ENCODE measurements around the gene TRRAP.

The TRRAP gene

GRCh38 chr7:98956469-98956868 lies 78.1 kb downstream of the TRRAP start:
- no peak for DNase-seq

- DNase-seq, result no peak
Measured at GRCh38 chr7:98956937-98957336, 78.6 kb downstream of the TRRAP start.

- DNase-seq, result no peak
Measured at GRCh38 chr7:98957766-98958165, 79.4 kb downstream of the TRRAP start.

GRCh38 chr7:98958968-98959367 lies 80.6 kb downstream of the TRRAP start:
- no peak for DNase-seq

- no peak for DNase-seq
Measured at GRCh38 chr7:98963305-98963704, 85.0 kb downstream of the TRRAP start.

GRCh38 chr7:98964596-98964995 lies 86.3 kb downstream of the TRRAP start:
- DNase-seq, result no peak

- no peak for DNase-seq
Measured at GRCh38 chr7:98968621-98969020, 90.3 kb downstream of the TRRAP start.

- no peak for DNase-seq
Measured at GRCh38 chr7:98969386-98969785, 91.1 kb downstream of the TRRAP start.

GRCh38 chr7:98970016-98970615 lies 91.8 kb downstream of the TRRAP start:
- DNase-seq, result no peak

GRCh38 chr7:98970805-98971204 lies 92.5 kb downstream of the TRRAP start:
- DNase-seq, result no peak

GRCh38 chr7:98974205-98974604 lies 95.9 kb downstream of the TRRAP start:
- DNase-seq, result no peak

- no peak for DNase-seq
Measured at GRCh38 chr7:98974906-98975816, 96.8 kb downstream of the TRRAP start.

- DNase-seq, result no peak
Measured at GRCh38 chr7:98976396-98977185, 98.3 kb downstream of the TRRAP start.

GRCh38 chr7:98978672-98979071 lies 100.3 kb downstream of the TRRAP start:
- DNase-seq, result no peak

GRCh38 chr7:98981701-98982100 lies 103.4 kb downstream of the TRRAP start:
- no peak for DNase-seq

- no peak for DNase-seq
Measured at GRCh38 chr7:98982686-98983085, 104.4 kb downstream of the TRRAP start.

- DNase-seq, result no peak
Measured at GRCh38 chr7:98984126-98984525, 105.8 kb downstream of the TRRAP start.

GRCh38 chr7:98985406-98985805 lies 107.1 kb downstream of the TRRAP start:
- no peak for DNase-seq

- DNase-seq, result no peak
Measured at GRCh38 chr7:98985945-98986344, 107.6 kb downstream of the TRRAP start.

- DNase-seq, result no peak
Measured at GRCh38 chr7:98988641-98989040, 110.3 kb downstream of the TRRAP start.

- DNase-seq, result no peak
Measured at GRCh38 chr7:98990356-98990755, 112.0 kb downstream of the TRRAP start.

GRCh38 chr7:98991141-98991540 lies 112.8 kb downstream of the TRRAP start:
- DNase-seq, result no peak

- DNase-seq, result no peak
Measured at GRCh38 chr7:98992076-98992475, 113.7 kb downstream of the TRRAP start.
